Measurements from ENCODE around the gene TCEA2.

Gene TCEA2

DNA sequence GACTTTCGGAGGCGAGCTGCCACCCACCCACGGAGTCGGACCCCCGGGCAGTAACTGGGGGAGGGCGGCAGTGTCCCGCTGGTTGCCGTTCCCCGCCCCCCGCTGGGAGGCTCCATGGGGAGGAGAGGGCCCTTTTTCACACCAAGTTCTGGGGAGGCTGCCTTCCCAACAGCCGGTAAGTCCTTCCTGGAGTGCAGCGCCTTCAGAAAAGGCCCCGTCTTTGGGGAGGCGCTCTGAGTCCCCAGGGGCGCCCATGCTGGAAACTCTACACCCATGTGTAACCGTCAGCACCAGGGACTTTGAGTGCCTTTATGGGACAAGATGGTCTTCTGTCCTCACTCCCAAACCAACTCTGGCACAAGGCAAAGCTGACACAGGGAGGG lies 13.1 kb upstream of the TCEA2 start:
- no peak for DNase-seq

DNA sequence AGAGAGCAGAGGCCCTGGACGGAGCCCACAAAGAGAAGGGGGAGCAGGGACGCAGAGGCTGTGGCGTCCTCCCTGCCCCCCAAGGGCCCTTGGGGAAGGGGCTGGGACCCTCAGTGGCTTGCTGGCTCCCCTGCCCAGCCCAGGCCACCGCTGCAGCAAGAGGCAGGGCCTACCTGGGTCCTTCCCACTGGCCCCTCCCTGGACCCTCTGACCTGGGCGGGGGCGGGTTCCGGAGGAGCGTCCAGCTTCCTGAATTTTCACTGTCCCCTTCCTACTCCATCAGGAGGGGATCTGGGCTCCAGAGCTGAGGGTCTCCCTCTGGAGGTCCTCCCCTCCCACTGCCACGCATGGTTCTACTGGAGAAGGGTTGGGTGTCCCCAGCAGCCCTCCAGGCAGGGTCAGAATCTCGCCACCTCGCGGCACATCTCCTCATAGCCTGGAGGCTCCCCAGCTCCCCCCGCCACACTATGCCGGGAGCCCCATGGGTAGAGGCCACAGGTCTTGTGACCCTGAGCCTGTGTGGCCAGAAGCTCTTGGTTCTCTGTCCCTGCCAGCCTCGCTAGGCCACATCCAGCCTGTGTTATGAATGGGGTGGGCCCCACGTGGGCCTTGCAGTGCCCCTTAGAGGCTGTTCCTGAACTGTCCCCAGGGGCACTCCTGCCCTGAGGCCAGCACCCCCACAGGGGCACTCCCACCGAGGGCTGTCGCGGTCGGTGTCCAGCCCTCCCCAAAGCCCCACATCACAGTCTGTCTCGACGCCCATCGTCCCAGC lies 12.6 kb upstream of the TCEA2 start:
- no peak for DNase-seq

GRCh38 chr20:64051033-64051452 lies 12.0 kb upstream of the TCEA2 start:
- no peak for DNase-seq

GRCh38 chr20:64051561-64052325 lies 11.3 kb upstream of the TCEA2 start:
- no peak for DNase-seq

DNA sequence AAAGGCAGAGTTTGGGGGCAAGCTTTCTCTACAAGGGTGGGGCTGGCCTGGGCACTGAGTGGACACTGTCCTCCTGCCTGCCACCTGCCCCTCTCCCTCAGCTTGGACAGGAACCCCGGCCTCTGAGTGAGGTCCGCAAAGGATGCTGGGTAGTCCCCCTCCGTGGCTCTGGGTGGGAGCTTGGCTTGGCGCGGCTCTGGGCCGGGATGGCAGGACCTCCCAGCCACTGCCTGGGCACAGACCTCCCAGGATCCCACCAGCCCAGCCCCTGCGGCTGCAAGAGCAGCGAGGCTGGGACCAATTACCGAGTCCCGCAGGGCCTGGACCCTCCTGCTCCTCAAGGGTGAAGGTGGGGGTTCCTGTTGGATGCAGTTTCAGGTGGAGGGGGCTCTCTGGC lies 10.7 kb upstream of the TCEA2 start:
- DNase-seq: no peak

DNA sequence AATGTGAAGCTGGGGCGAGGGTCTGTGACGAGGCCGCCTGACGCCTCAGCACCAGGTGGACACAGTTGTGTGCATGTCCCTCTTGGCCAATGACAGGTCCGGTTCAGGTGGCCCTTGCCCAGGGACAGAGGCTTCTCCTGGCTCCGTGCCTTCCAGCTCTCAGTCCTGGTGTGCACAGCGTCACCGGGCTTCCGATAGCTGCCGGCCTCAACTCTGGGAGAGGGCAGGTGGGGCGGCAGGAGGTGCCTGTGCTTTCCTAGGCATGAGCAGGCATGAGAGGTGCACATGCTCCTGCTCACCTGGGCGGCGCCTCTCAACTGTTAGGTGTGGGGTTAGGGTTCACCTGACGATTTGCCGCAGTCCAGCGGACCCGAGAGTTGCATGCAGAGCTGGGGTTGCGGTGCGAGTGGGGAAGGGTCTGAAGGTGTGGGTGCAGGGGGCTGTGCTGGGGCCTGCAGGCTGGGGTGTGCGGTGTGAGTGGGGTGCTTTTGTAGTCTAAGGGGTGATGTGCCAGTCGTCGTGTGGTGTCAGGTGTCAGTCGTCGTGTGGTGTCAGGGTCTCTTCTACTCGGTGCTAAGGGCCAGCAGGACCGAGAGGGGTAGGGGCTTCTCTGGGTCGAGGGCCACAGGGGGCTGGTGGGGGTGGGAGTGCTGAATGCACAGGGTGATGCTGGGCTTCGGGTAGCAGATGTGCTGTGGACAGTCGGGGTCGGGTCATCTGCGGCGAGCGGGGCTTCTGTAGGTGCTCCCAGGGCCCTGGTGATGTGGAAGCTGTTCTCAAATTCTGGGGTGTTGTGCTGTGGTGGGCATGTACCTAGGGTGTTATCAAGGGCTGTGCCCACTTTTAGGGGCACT lies 9.8 kb upstream of the TCEA2 start:
- DNase-seq: no peak

GRCh38 chr20:64053841-64054661 lies 8.9 kb upstream of the TCEA2 start:
- DNase-seq: no peak

- DNase-seq: no peak
Observed at GRCh38 chr20:64055396-64055892, 7.6 kb upstream of the TCEA2 start.

DNA sequence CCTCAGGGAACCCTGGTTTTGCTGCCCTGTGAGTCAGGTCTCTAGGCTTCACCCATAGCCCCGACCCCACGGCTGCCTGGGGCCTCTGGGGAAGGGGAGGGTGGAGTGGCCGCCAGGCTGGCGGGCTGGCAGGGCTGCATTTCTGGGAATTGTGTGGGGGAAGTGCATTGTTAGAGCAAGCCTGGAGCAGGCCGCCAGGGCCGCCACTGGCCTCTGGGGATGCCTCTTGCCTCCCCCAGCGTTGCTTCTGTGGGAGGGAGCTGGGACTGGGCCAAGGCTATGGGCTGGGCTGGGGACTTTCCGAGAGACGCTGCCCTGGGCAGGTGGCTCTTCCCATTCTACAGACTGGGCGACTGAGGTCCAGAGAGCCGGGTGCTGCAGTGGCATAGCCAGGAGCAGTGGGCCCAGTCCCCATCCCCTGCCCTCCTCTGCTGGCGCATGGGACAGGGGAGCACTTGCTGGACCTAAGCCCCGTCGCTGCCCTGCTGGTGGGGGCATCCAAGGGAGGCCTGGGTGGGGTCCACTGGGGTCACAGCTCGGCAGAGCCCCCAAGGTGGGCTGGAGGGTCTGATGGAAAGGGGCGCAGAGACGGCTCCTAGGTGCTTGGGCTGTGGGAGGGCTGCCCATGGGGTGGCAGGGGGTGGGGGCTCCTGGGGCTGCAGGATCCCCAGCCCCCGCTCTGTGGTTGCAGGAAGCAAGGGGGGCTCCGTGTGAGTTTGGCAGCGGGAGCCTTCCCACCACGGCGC lies 6.9 kb upstream of the TCEA2 start:
- DNase-seq: no peak

GRCh38 chr20:64056639-64056888 lies 6.4 kb upstream of the TCEA2 start:
- no peak for DNase-seq

DNA sequence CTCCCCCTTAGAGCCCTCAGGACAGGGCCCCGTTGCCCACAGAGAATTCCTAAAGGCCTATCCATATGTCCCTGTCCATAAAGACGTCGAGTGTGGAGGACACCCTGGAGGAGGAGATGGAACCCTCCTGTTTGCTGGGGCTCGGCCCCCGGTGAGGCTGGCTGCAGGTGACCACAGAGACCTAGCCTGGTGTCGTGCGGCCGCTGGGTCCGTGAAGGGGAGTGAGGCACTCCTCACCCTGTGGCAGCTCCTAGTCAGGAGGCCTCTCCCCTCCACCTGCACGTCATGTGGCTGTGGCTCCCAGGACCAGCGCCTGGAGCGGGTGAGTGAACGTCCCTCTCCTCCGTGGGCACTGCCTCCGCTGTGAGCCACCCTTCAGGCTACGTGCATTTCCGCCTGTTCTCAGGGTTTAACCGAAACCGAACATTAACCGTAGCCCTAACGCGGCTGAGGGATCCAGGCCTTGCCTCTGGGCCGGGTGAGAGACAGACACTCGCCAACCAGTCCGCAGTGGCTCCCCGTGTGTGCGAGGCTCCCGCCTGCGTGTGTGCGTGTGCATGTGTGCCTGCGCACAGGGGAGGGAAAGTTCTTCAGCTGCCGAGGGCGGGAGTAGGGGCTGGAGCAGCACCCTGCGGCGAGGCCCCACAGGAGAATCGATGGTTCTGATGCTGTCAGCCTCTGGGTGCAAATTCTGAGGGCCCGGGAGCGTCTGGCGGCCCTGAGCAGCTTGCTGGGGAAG lies 5.9 kb upstream of the TCEA2 start:
- no peak for DNase-seq

GRCh38 chr20:64057628-64058498 lies 5.1 kb upstream of the TCEA2 start:
- peak; percentile 84 for DNase-seq

- DNase-seq: no peak
Observed at GRCh38 chr20:64058536-64058935, 4.5 kb upstream of the TCEA2 start.

- no peak for DNase-seq
Observed at GRCh38 chr20:64062276-64062595, 762 bp upstream of the TCEA2 start.

DNA sequence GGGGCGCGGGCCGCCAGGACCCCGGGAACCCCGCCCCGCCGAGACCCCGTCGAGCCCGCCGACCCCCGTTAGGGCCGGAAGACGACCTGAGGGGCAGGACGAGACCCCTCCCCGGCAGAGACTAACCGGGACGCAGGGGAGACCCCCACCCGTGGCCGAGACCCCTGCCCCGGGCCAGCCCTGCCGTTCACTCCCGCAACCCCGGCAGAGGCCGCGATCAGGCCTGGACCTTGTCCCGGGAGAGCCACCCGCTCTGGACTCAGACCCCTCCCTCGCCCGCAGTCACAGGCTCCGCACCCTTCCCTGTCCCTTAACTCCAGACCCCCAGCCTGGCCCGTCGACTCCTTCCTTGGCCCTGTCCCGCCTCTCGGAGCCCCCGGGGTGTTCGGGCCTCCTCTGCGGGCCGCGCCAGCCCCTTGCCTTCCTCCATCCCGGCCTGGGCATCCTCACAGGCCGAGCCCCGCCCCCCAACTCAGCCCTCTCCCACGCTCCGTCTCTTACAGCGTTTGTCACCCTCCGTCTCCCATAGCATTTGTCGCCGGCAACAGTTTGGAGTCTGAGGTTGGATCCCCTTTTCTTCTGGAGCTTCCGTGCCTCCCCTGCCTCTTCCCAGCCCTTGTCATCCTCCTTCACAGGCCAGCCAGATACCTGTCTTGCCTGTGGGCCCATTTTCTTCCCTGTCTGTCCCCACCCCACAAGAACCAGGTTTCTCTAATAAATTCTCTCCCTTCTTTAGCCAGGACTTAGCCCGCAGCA lies 569 bp downstream of the TCEA2 start:
- DNase-seq: no peak

GRCh38 chr20:64064145-64064698 lies 1.2 kb downstream of the TCEA2 start:
- no peak for DNase-seq

DNA sequence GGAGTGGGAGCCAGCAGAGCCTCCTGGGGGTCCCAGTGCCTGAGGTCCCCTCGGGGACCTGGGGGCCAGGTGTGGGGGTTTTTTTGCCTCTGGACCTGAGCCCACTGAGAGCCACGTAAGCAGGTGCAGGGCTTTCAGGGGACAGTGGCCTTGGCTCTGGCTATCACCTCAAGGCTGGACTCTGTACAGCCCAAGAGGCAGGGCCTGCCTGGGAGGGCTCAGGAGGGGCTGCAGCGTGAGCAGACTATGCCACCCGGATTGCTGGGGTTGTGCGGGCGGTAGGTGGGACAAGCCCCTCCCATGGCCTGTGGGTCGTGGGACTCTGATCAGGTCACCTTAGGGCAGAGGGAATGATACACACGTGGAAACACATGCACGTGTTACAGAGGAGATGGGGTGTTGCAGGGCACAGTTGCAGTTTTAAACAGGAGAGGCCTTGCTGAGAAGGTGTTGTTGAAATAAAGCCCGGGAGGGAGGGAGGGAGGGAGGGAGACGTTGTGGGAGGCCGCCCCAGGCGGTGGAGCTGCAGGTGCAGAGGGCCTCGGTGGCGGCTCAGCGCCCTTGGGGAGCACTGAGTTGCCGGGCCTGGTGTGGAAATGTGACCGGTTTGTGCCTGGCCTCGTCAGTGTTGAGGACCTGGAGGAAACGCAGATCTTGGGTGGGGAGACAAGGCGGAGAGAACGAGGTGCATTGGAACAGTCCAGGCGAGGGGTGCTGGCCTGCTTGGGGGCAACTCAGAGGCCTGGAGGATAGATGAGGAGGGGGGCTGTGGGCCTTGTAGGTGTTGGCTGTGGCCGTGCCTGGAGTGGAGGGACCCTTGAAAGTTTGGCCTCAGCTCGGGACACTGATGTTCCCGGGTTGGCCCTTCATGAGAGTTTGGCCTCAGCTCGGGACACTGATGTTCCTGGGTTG lies 2.3 kb downstream of the TCEA2 start:
- DNase-seq: no peak

GRCh38 chr20:64065974-64066343 lies 3.0 kb downstream of the TCEA2 start:
- peak; percentile 66 for DNase-seq

Data from activated CD4-positive, CD25-positive, alpha-beta regulatory T cell treated with anti-CD3 and anti-CD28 coated beads, Interleukin-2, amount 50 U/mL, for 72 hours (primary cell).